ENCODE measurements around the gene ADAMTS5.

DNA sequence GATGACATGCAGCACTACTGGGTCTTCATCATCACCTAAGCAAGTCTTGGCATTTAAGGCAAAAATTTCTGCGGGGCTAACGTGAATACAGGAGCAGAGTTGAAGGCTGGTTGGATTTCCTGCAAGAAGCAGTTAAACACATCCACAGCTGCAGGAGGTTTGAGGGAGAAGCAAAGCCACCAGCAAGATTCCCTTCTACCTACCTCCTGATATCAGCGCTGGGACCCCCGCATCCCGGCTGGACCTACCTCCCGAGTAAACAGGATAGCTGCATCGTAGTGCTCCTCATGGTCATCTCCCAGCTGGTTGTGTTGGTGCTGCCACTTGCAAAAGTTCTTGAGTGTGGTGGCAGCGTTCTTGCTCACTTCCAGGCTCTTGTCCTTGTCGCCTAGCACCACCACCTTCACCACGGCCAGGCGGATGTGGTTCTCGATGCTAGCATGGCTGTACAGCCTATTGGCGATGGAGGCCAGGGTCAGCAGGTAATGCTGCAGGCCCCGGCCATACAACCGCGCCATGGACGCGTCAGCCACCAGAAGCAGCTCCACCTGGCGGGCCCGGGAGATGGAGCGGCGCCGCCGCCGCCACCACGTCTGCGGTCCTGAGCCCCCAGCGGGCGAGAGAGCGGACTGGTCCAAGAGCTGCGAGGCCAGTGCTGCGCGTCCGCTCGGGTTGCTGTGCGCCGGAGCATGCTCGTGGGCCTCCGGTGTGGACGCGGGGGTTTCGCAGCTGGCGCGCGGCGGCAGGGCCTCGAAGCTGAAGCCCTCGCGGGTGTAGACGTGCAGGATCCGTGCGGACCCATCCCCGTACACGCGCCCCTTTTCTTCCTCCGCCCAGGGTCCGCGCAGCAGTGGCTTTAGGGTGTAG, 1.6 kb downstream of the ADAMTS5 start:
- TF ChIP-seq, protein P1, sequence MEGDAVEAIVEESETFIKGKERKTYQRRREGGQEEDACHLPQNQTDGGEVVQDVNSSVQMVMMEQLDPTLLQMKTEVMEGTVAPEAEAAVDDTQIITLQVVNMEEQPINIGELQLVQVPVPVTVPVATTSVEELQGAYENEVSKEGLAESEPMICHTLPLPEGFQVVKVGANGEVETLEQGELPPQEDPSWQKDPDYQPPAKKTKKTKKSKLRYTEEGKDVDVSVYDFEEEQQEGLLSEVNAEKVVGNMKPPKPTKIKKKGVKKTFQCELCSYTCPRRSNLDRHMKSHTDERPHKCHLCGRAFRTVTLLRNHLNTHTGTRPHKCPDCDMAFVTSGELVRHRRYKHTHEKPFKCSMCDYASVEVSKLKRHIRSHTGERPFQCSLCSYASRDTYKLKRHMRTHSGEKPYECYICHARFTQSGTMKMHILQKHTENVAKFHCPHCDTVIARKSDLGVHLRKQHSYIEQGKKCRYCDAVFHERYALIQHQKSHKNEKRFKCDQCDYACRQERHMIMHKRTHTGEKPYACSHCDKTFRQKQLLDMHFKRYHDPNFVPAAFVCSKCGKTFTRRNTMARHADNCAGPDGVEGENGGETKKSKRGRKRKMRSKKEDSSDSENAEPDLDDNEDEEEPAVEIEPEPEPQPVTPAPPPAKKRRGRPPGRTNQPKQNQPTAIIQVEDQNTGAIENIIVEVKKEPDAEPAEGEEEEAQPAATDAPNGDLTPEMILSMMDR (IDR thresholded peaks at IDR 0.05; ENCODE audit: control extremely low read depth in 1 of 3, insufficient read depth in 1 of 3, low read depth in 1 of 3, low read length in 3 of 3): peak; percentile 76 to 86 (median 81)
- no peak for TF ChIP-seq NRF1 (IDR thresholded peaks at IDR 0.05; ENCODE audit: low read depth, low read length)
- TF ChIP-seq POLR2A (IDR thresholded peaks at IDR 0.05; ENCODE audit: control extremely low read depth in 1 of 2, low read depth in 2 of 2, low read length in 2 of 2): no peak
- TF ChIP-seq JUND (IDR thresholded peaks at IDR 0.05; ENCODE audit: low read length): no peak
- no peak for TF ChIP-seq CBX5 (IDR thresholded peaks at IDR 0.05; ENCODE audit: low read depth, low read length)
- no peak for TF ChIP-seq FOSL1 (IDR thresholded peaks at IDR 0.05; ENCODE audit: insufficient read depth, low read depth, low read length)

Measured in H1 (cell line).